Measurements from ENCODE around the gene SLC35E2B.

SLC35E2B gene

DNA sequence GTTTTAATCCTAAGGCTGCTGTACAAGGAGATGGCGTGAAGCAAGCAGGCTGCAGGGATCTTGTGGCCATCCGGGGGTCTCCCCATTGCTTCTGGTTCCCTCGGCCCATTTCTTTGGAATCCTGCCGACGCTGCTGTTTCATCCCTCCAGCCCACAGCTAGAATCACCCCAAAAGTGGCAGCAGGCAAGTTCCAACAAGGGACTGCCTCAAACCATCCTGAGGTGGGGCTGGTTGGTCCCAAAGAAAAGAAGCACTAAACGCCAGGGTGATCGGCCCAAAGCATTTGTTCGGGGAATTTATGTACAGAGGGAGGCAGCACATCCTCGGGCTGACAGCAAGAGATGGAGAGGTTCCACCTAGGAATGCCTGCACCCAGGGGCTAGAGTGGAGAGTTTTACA, 81.8 kb downstream of the SLC35E2B start:
- no peak overlapping the region for H3K4me3 ChIP-seq (ENCODE audit: low read depth, low read length)
- DNase-seq (ENCODE audit: low read depth) = no peak
- TF ChIP-seq, protein P1, sequence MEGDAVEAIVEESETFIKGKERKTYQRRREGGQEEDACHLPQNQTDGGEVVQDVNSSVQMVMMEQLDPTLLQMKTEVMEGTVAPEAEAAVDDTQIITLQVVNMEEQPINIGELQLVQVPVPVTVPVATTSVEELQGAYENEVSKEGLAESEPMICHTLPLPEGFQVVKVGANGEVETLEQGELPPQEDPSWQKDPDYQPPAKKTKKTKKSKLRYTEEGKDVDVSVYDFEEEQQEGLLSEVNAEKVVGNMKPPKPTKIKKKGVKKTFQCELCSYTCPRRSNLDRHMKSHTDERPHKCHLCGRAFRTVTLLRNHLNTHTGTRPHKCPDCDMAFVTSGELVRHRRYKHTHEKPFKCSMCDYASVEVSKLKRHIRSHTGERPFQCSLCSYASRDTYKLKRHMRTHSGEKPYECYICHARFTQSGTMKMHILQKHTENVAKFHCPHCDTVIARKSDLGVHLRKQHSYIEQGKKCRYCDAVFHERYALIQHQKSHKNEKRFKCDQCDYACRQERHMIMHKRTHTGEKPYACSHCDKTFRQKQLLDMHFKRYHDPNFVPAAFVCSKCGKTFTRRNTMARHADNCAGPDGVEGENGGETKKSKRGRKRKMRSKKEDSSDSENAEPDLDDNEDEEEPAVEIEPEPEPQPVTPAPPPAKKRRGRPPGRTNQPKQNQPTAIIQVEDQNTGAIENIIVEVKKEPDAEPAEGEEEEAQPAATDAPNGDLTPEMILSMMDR (IDR thresholded peaks at IDR 0.05; ENCODE audit: insufficient read depth, low read depth, low read length, missing control alignments) = no peak

DNA sequence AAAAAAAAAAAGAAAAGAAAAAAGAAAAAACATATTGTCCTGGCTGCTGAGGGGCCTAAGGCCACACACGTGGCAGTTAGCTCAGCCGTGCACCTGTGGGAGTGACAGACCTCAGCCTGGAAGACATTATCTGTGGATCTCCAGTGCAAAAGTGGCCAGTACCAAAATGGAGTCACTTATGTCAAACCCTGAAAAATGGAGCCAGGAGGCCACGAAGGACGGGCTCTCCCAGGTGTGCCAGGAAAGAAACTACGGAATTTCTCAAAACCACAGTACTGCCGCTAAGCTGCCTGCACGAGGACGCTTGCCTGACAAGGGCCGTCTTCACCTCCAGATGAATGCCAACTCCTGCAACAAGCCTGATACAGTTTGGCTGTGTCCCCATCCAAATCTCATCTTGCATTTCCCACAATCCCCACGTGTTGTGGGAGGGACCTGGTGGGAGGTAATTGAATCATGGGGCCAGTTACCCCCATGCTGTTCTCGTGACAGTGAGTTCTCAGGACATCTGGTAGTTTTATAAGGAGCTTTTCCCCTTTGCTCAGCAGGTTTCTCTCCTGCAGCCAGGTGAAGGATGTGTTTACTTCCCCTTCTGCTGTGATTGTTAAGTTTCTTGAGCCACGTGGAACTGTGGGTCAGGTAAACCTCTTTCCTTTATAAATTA, 82.6 kb downstream of the SLC35E2B start:
- DNase-seq (ENCODE audit: low read depth) = no peak
- no peak overlapping the region for H3K4me3 ChIP-seq (ENCODE audit: low read depth, low read length)
- TF ChIP-seq, protein P1 (IDR thresholded peaks at IDR 0.05; ENCODE audit: insufficient read depth, low read depth, low read length, missing control alignments) = no peak
